Calu3 (cell line): ENCODE data around the gene SPRTN. TPM values are rescaled to one million over a fixed set of nuclear protein-coding genes. Genes with fewer than 3 reads are reported as not detected.

Experiments
- BruUV-seq: library from RNA; stranded (reverse); fragments of 400-500 nt; replicated peaks from 2 replicates; lab custom pipeline; 2021; lab: Mats Ljungman, UMichigan
- CTCF ChIA-PET: fragments of 300-600 bp; sonication (Branson Sonifier 250); formaldehyde crosslinking; loops from one replicate; lab custom pipeline; 2022; ENCODE audit warnings: antibody characterized with exemption; lab: Charles Lee
- DNase-seq: peaks from one replicate; pipeline ENCODE4 v3.0.0; 2022
- H3K27ac Mint-ChIP-seq: one replicate; pipeline ENCODE4 v1.8.0; 2022; ENCODE audit warnings: mixed read lengths; ENCODE audit not compliant: unreplicated experiment
- H3K27me3 Mint-ChIP-seq: one replicate; pipeline ENCODE4 v1.8.0; 2022; ENCODE audit warnings: mixed read lengths; ENCODE audit not compliant: unreplicated experiment
- H3K36me3 Mint-ChIP-seq: one replicate; pipeline ENCODE4 v1.8.0; 2022; ENCODE audit warnings: mild to moderate bottlenecking, moderate library complexity, mixed read lengths; ENCODE audit not compliant: insufficient read depth, unreplicated experiment
- H3K4me1 Mint-ChIP-seq: one replicate; pipeline ENCODE4 v1.8.0; 2022; ENCODE audit warnings: mild to moderate bottlenecking, low read depth, mixed read lengths; ENCODE audit not compliant: unreplicated experiment
- H3K4me3 Mint-ChIP-seq: one replicate; pipeline ENCODE4 v1.8.0; 2022; ENCODE audit warnings: mild to moderate bottlenecking, low read depth, moderate library complexity, mixed read lengths; ENCODE audit not compliant: unreplicated experiment
- H3K9me3 Mint-ChIP-seq: one replicate; pipeline ENCODE4 v1.8.0; 2022; ENCODE audit warnings: low read depth, mixed read lengths; ENCODE audit not compliant: unreplicated experiment
- CTCF ChIP-seq: fragments of 200-600 bp; IDR thresholded peaks from one replicate; pipeline ENCODE4 v1.8.0; 2022; ENCODE audit warnings: antibody characterized with exemption; ENCODE audit not compliant: unreplicated experiment
- intact Hi-C: fragments of 100-400 bp; cut with micrococcal nuclease; formaldehyde crosslinking; loops from one replicate; pipeline ENCODE4 v1.10.0; 2022; ENCODE audit not compliant: unreplicated experiment
- total RNA-seq: library from RNA; stranded (reverse); gene quantifications from 2 replicates; pipeline ENCODE4 v1.2.3, GENCODE V29; 2022

SPRTN gene
- total RNA-seq, 1 experiment from 2014 or later, result 17.4 TPM

- no peak for TF ChIP-seq CTCF
- no peak overlapping the region for H3K4me3 Mint-ChIP-seq
- no peaks in the 10 kb centered on the region for H3K27me3 Mint-ChIP-seq
- no TSS peak for BruUV-seq
- H3K27ac Mint-ChIP-seq, result no peak overlapping the region
- intact Hi-C loops, result no loop called here
- H3K36me3 Mint-ChIP-seq, result no peaks in the 10 kb centered on the region
- no peak for DNase-seq
- H3K9me3 Mint-ChIP-seq, result no peaks in the 10 kb centered on the region
- peaks cover 31% of the 10 kb centered on the region for H3K4me1 Mint-ChIP-seq
- CTCF ChIA-PET, result interaction anchor here (1.5 kb wide), 1 partner anchor 19 kb away, joined by 3 read pairs; no protein-coding TSS in a partner anchor
These were observed 63.4 kb downstream of the SPRTN start for GRCh38 chr1:231401478-231401877.

- Mint-ChIP-seq H3K36me3 (peaks cover 6% of the 10 kb centered on the region), H3K9me3 (no peaks in the 10 kb centered on the region), H3K4me3 (no peak overlapping the region), H3K4me1 (peaks cover 4% of the 10 kb centered on the region), H3K27me3 (no peaks in the 10 kb centered on the region), H3K27ac (no peak overlapping the region)
- no peak for TF ChIP-seq CTCF
- DNase-seq, result no peak
- CTCF ChIA-PET, result interaction anchor here (1.3 kb wide), 1 partner anchor 10 kb away, joined by 4 read pairs; no protein-coding TSS in a partner anchor
- intact Hi-C loops, result no loop called here
- no TSS peak for BruUV-seq
These were observed 66.2 kb downstream of the SPRTN start for GRCh38 chr1:231404318-231404717.

Other genes with a start within 250 kb of the SPRTN start
- gene TRIM67, start 176.2 kb upstream of the SPRTN start, total RNA-seq, result 0.09 and 0.15 TPM in 2 replicates
- 44.5 and 52.7 TPM in 2 replicates for gene GNPAT, start 97.1 kb upstream of the SPRTN start, total RNA-seq
- 24.5 and 26.2 TPM in 2 replicates for gene EXOC8, start 441 bp upstream of the SPRTN start, total RNA-seq
- gene EGLN1, start 84.0 kb downstream of the SPRTN start, total RNA-seq, result 33.3 and 34.9 TPM in 2 replicates
- gene TSNAX, start 190.4 kb downstream of the SPRTN start, total RNA-seq, result 55.5 and 56.9 TPM in 2 replicates